Brain microvascular endothelial cell (primary cell): ENCODE results near the gene AUTS2.

Experiments
- DNase-seq: peaks from one replicate; pipeline ENCODE4 v3.0.0-alpha.2; 2020
- H3K27ac ChIP-seq: fragments of 250-450 bp; sonication (Bioruptor Pico); 2 replicates; pipeline ENCODE4 v1.5.1; 2020; ENCODE audit warnings: mild to moderate bottlenecking, moderate library complexity
- H3K27me3 ChIP-seq: fragments of 250-450 bp; sonication (Bioruptor Pico); replicated peaks from 2 replicates; pipeline ENCODE4 v1.5.1; 2020; ENCODE audit warnings: mild to moderate bottlenecking
- H3K36me3 ChIP-seq: fragments of 250-450 bp; sonication (Bioruptor Pico); replicated peaks from 2 replicates; pipeline ENCODE4 v1.5.1; 2020; ENCODE audit warnings: mild to moderate bottlenecking
- H3K4me3 ChIP-seq: 2 replicates; pipeline ENCODE4 v1.5.1; 2011; ENCODE audit warnings: low read depth, mild to moderate bottlenecking, control low read depth, low read length, moderate library complexity
- in situ Hi-C: cut with HindIII; loops from 2 replicates; pipeline ENCODE4 v1.10.0; 2017; ENCODE audit warnings: low sequenced_read_pairs, low pct_ligation_motif_present
- TF ChIP-seq, protein P1 (sequence below): IDR thresholded peaks from 2 replicates; pipeline ENCODE4 v1.5.1; 2011; ENCODE audit warnings: low read depth, mild to moderate bottlenecking, moderate library complexity, low read length, control low read depth, inconsistent platforms; ENCODE audit errors: missing control alignments

The AUTS2 gene

DNA sequence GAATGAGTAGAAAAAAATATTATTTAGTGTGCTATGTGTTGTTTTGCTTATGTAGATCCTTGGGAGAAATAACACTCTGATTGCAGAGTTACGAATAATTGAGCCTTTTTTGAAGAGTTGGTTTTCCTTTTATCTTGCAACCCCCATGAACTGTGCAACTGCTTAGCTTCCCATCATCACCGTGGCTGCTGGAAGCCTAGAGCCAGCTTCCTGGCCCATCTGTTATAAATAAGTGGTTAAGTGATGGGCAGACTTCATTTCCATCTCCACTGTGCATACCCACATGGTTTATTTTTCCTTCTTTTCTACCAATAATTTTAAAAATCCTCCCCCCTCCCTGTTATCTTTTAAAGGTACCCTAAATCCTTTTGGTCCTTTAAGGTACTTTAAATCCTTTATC is 978.8 kb downstream of the AUTS2 start:
- Histone ChIP-seq H3K27me3 (no peaks in the 10 kb centered on the region), H3K36me3 (no peaks in the 10 kb centered on the region), H3K4me3 (no peak overlapping the region), H3K27ac (no peak overlapping the region)
- in situ Hi-C loops = no loop called here
- DNase-seq = no peak
- TF ChIP-seq, protein P1, sequence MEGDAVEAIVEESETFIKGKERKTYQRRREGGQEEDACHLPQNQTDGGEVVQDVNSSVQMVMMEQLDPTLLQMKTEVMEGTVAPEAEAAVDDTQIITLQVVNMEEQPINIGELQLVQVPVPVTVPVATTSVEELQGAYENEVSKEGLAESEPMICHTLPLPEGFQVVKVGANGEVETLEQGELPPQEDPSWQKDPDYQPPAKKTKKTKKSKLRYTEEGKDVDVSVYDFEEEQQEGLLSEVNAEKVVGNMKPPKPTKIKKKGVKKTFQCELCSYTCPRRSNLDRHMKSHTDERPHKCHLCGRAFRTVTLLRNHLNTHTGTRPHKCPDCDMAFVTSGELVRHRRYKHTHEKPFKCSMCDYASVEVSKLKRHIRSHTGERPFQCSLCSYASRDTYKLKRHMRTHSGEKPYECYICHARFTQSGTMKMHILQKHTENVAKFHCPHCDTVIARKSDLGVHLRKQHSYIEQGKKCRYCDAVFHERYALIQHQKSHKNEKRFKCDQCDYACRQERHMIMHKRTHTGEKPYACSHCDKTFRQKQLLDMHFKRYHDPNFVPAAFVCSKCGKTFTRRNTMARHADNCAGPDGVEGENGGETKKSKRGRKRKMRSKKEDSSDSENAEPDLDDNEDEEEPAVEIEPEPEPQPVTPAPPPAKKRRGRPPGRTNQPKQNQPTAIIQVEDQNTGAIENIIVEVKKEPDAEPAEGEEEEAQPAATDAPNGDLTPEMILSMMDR = no peak

DNA sequence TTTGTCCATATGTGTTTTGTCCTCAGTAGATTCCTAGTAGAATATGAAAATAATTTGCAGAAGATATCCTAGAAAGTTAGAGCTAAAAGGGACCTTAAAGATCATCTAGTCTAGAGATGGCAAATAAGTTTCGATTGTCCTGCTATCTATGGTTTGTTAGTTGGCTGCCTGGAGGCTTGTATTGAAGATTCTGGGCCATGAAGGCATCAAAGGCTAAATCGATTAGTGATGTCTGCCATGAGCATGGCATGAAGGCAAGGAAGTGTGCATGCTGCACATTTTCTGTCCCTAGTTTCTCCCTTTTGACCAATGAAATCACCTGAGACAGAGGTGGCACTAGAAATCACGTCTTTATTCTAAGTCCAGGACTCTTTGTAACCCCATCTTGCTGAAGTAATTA is 979.9 kb downstream of the AUTS2 start:
- in situ Hi-C loops = no loop called here
- no peaks in the 10 kb centered on the region for H3K36me3 ChIP-seq
- no peak for DNase-seq
- H3K27me3 ChIP-seq = no peaks in the 10 kb centered on the region
- TF ChIP-seq, protein P1 = no peak
- no peak overlapping the region for H3K27ac ChIP-seq
- H3K4me3 ChIP-seq = no peak overlapping the region

DNA sequence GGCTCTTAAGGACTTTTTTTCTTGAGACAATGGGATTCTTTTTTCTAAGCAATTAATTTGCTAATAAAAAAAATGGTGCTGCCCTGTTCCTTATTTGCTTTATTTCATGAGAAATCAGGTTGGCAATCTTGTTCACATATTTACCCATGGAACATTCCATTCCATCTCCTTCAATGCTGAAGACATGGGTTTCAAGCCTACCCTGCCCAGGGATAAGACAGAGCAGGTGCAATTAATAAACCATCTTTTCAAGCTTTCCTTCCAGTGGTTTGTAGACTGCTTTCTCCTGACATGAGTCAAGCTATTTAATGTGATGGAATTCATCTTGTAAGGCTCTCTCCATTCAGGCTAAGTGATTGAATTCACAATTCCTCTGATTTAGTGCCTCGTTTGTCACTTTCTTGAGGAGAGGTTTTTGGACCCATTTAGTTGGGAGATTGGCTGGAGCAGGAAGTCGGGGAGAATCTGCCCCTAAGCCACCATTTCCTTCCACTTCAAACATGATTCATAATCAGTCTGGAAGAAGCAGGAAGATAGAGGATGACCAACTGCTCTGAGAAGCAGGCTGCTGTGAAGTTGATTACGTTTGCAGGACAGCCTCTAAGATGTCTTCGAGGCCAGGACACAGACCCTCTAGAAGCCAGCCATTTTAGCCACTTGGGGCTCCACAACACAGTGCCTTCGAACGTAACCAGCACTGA is 981.3 kb downstream of the AUTS2 start:
- Histone ChIP-seq H3K27me3 (no peaks in the 10 kb centered on the region), H3K36me3 (no peaks in the 10 kb centered on the region), H3K4me3 (no peak overlapping the region), H3K27ac (no peak overlapping the region)
- DNase-seq = no peak
- TF ChIP-seq, protein P1 = no peak
- in situ Hi-C loops = no loop called here

DNA sequence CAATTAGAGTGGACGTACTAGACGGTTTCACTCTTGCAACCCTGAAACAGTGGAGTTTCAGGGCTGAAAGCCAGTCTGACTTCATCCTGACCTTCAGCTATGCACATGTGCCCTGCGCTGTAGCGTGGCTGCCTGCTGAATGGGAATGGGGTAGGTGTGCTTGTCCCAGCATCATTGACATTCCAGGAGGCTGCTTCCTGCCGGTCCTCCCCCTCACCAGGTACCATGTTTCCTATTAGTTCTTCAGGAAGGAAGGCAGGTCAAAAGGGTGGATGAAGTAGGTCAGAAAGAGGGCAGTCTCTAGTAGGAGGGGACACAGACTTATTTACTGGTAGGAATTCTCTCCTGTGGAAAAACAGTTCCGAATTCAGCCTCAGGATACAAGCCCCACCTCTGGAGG is 981.9 kb downstream of the AUTS2 start:
- DNase-seq = no peak
- in situ Hi-C loops = no loop called here
- no peak overlapping the region for H3K27ac ChIP-seq
- H3K27me3 ChIP-seq = no peaks in the 10 kb centered on the region
- no peak overlapping the region for H3K4me3 ChIP-seq
- TF ChIP-seq, protein P1 = no peak
- no peaks in the 10 kb centered on the region for H3K36me3 ChIP-seq

DNA sequence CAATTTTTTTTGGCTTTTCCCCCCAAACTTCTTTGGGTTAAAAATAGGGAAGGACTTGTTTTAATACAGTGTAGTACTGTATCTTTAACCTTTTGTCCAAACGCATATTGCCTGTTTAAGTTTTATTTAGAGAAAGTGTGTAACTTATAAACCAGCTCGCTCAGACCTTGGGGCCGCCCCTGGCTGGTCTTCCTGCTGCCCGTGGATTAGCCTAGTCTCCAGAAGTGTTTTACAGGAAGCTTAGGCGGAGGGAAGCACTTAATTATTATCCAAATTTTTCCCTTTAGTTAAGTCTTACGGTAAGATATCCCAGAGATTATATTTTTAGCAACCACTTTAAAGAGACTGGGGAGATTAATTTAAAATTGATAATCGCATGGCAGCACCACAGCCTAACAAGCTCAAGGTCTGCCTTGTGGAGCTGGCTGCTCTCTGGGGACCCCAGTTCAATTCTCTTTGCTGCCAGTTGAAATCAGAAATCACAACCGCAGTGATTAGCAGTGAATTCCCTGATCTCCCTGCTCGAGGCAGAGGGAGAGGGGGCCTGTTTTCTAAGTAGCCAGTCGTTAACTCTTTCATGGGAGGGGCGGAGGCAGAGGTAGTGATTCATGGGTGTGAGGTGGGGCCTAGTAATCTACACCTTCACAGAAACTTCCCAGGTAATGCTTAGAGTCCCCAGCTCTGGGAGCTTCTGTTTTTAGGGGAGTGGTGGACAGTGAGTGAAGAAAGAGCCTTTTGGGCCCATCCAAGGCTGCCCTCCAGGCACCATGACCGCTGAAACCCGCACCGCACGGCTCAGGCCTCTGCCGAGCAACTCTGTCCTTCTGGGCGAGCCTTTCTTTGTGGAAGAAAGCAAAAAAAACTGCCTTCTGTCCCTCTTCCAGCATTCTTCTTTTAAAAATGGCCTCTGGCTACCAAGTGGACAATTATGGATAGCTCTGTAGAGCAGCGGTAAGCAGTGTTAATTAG is 984.9 kb downstream of the AUTS2 start:
- H3K27ac ChIP-seq = no peak overlapping the region
- no peak overlapping the region for H3K4me3 ChIP-seq
- TF ChIP-seq, protein P1 = no peak
- DNase-seq = no peak
- no peaks in the 10 kb centered on the region for H3K27me3 ChIP-seq
- no peaks in the 10 kb centered on the region for H3K36me3 ChIP-seq
- in situ Hi-C loops = no loop called here
